ENCODE measurements around the gene RFFL. TPM values are rescaled to one million over a fixed set of nuclear protein-coding genes. Genes with fewer than 3 reads are reported as not detected.
A peak's percentile ranks its signal among the peaks of the same experiment; 100 is the strongest.

The RFFL gene
- total RNA-seq, 5 donors from 2014 or later (not counting 1 experiment from before 2014, with no cell fraction given), result 51.3 to 80.2 (median 74.1) TPM

- Mint-ChIP-seq H3K4me3 (peak overlapping the region in 1 of 3 donors; percentile 21), H3K9me3 (no peaks in the 10 kb centered on the region), H3K4me1 (peaks cover 79 to 84% (median 81%) of the 10 kb centered on the region in 3 donors), H3K27ac (peak overlapping the region; percentile 74 to 75), H3K27me3 (no peaks in the 10 kb centered on the region), H3K36me3 (peaks cover 3% of the 10 kb centered on the region)
- ATAC-seq (replicated peaks in 1 of 4) (no peak), DNase-seq (no peak)
- Histone ChIP-seq H3K4me1 (ENCODE audit: control insufficient read depth in 1 of 2, extremely low read depth in 1 of 2, insufficient read depth in 2 of 2, low read length in 2 of 2) (peaks cover 37 to 47% of the 10 kb centered on the region in 2 experiments), H3K9me3 (no peaks in the 10 kb centered on the region), H3K36me3 (ENCODE audit: control insufficient read depth in 2 of 2, extremely low read depth in 1 of 2, insufficient read depth in 1 of 2, low read length in 1 of 2) (no peaks in the 10 kb centered on the region), H3K27me3 (replicated peaks in 1 of 2; ENCODE audit: control insufficient read depth in 2 of 2, extremely low read depth in 1 of 2, insufficient read depth in 2 of 2, low read length in 1 of 2) (no peaks in the 10 kb centered on the region), H3K4me3 (ENCODE audit: control insufficient read depth in 1 of 2, extremely low read depth in 1 of 2, low read length in 1 of 2) (no peak overlapping the region), H3K27ac (ENCODE audit: low read length) (no peak overlapping the region)
- CTCF ChIA-PET, result no interaction called here
- 60% methylated on average over 1 of the region's 2 CpGs for WGBS (ENCODE audit: insufficient coverage)
- POLR2A ChIA-PET, result interaction anchor here in 1 of 2 donors (0.6 kb wide), 1 partner anchor 12 kb away, joined by 9 read pairs; no protein-coding TSS in a partner anchor
Observed at GRCh38 chr17:35084987-35085386, 21.5 kb upstream of the RFFL start.

GRCh38 chr17:35083071-35083470 lies 19.6 kb upstream of the RFFL start:
- H3K4me3 ChIP-seq (ENCODE audit: control insufficient read depth in 1 of 2, extremely low read depth in 1 of 2, low read length in 1 of 2), result no peak overlapping the region
- ChIA-PET POLR2A (interaction anchor here in 1 of 2 donors (0.6 to 1.0 kb wide), 2 partner anchors 10 to 60 kb away, joined by 3 to 7 read pairs; no protein-coding TSS in a partner anchor), CTCF (interaction anchor here (0.5 to 2.6 kb wide), 5 partner anchors 11 to 458 kb away, joined by 3 to 20 read pairs (median 3); partner anchors contain the start of gene RFFL (in 1 of the 2))
- DNase-seq (no peak), ATAC-seq (replicated peaks in 1 of 4) (no peak)
- peaks cover 3% of the 10 kb centered on the region for H3K36me3 Mint-ChIP-seq
- WGBS (ENCODE audit: insufficient coverage), result no CpG with 5 or more reads among the region's 2 CpGs
- peak overlapping the region in 2 of 3 donors; percentile 9 to 54 for H3K4me3 Mint-ChIP-seq
- no peaks in the 10 kb centered on the region for H3K27me3 Mint-ChIP-seq
- peak overlapping the region; percentile 36 for H3K27ac ChIP-seq (ENCODE audit: low read length)
- no peaks in the 10 kb centered on the region for H3K9me3 ChIP-seq
- H3K27ac Mint-ChIP-seq, result peak overlapping the region; percentile 88 to 96
- H3K4me1 ChIP-seq (ENCODE audit: control insufficient read depth in 1 of 2, extremely low read depth in 1 of 2, insufficient read depth in 2 of 2, low read length in 2 of 2), result peaks cover 33 to 35% of the 10 kb centered on the region in 2 experiments
- H3K27me3 ChIP-seq (replicated peaks in 1 of 2; ENCODE audit: control insufficient read depth in 2 of 2, extremely low read depth in 1 of 2, insufficient read depth in 2 of 2, low read length in 1 of 2), result no peaks in the 10 kb centered on the region
- H3K9me3 Mint-ChIP-seq, result no peaks in the 10 kb centered on the region
- H3K4me1 Mint-ChIP-seq, result peaks cover 82 to 88% (median 86%) of the 10 kb centered on the region in 3 donors
- H3K36me3 ChIP-seq (ENCODE audit: control insufficient read depth in 2 of 2, extremely low read depth in 1 of 2, insufficient read depth in 1 of 2, low read length in 1 of 2), result no peaks in the 10 kb centered on the region

GRCh38 chr17:35082073-35082657 lies 18.7 kb upstream of the RFFL start:
- no peaks in the 10 kb centered on the region for H3K9me3 ChIP-seq
- peak overlapping the region; percentile 36 for H3K27ac ChIP-seq (ENCODE audit: low read length)
- ChIA-PET CTCF (interaction anchor here (0.5 to 2.6 kb wide), 9 partner anchors 9 to 681 kb away, joined by 3 to 20 read pairs (median 3); partner anchors contain the start of gene RFFL (in 1 of the 2)), POLR2A (interaction anchor here (0.6 to 1.0 kb wide), 5 partner anchors 10 to 79 kb away, joined by 3 to 7 read pairs (median 3); no protein-coding TSS in a partner anchor)
- no peaks in the 10 kb centered on the region for H3K27me3 Mint-ChIP-seq
- WGBS (ENCODE audit: insufficient coverage), result no CpG with 5 or more reads among the region's 3 CpGs
- DNase-seq, result peak in 1 of 35 experiments; percentile 38
- peak overlapping the region; percentile 88 to 96 for H3K27ac Mint-ChIP-seq
- H3K4me3 Mint-ChIP-seq, result peak overlapping the region; percentile 53 to 64 (median 54)
- H3K36me3 Mint-ChIP-seq, result peaks cover 5% of the 10 kb centered on the region
- peak; percentile 50 to 74 (median 60) for ATAC-seq (replicated peaks in 1 of 4)
- no peaks in the 10 kb centered on the region for H3K27me3 ChIP-seq (replicated peaks in 1 of 2; ENCODE audit: control insufficient read depth in 2 of 2, extremely low read depth in 1 of 2, insufficient read depth in 2 of 2, low read length in 1 of 2)
- H3K4me1 Mint-ChIP-seq, result peaks cover 81 to 87% (median 85%) of the 10 kb centered on the region in 3 donors
- no peaks in the 10 kb centered on the region for H3K36me3 ChIP-seq (ENCODE audit: control insufficient read depth in 2 of 2, extremely low read depth in 1 of 2, insufficient read depth in 1 of 2, low read length in 1 of 2)
- H3K4me1 ChIP-seq (ENCODE audit: control insufficient read depth in 1 of 2, extremely low read depth in 1 of 2, insufficient read depth in 2 of 2, low read length in 2 of 2), result peaks cover 28 to 30% of the 10 kb centered on the region in 2 experiments
- no peak overlapping the region for H3K4me3 ChIP-seq (ENCODE audit: control insufficient read depth in 1 of 2, extremely low read depth in 1 of 2, low read length in 1 of 2)
- no peaks in the 10 kb centered on the region for H3K9me3 Mint-ChIP-seq

GRCh38 chr17:35081638-35082037 lies 18.1 kb upstream of the RFFL start:
- H3K27ac Mint-ChIP-seq, result peak overlapping the region in 1 of 2 donors; percentile 62
- DNase-seq (no peak), ATAC-seq (replicated peaks in 1 of 4) (no peak)
- peaks cover 76 to 86% (median 83%) of the 10 kb centered on the region in 3 donors for H3K4me1 Mint-ChIP-seq
- H3K36me3 Mint-ChIP-seq, result peaks cover 5% of the 10 kb centered on the region
- peak overlapping the region in 1 of 3 donors; percentile 54 for H3K4me3 Mint-ChIP-seq
- Histone ChIP-seq H3K9me3 (no peaks in the 10 kb centered on the region), H3K27ac (ENCODE audit: low read length) (no peak overlapping the region), H3K27me3 (replicated peaks in 1 of 2; ENCODE audit: control insufficient read depth in 2 of 2, extremely low read depth in 1 of 2, insufficient read depth in 2 of 2, low read length in 1 of 2) (no peaks in the 10 kb centered on the region), H3K4me1 (ENCODE audit: control insufficient read depth in 1 of 2, extremely low read depth in 1 of 2, insufficient read depth in 2 of 2, low read length in 2 of 2) (peaks cover 25 to 28% of the 10 kb centered on the region in 2 experiments), H3K36me3 (ENCODE audit: control insufficient read depth in 2 of 2, extremely low read depth in 1 of 2, insufficient read depth in 1 of 2, low read length in 1 of 2) (no peaks in the 10 kb centered on the region), H3K4me3 (ENCODE audit: control insufficient read depth in 1 of 2, extremely low read depth in 1 of 2, low read length in 1 of 2) (no peak overlapping the region)
- POLR2A ChIA-PET, result interaction anchor here in 1 of 2 donors (0.6 kb wide), 2 partner anchors 30 to 80 kb away, joined by 3 to 4 read pairs; no protein-coding TSS in a partner anchor
- WGBS (ENCODE audit: insufficient coverage), result no CpG with 5 or more reads among the region's 1 CpG
- CTCF ChIA-PET, result interaction anchor here (0.5 to 2.6 kb wide), 7 partner anchors 9 to 681 kb away, joined by 3 to 20 read pairs (median 3); partner anchors contain the start of gene RFFL (in 1 of the 2)
- no peaks in the 10 kb centered on the region for H3K27me3 Mint-ChIP-seq
- no peaks in the 10 kb centered on the region for H3K9me3 Mint-ChIP-seq

GRCh38 chr17:35080536-35080935 lies 17.0 kb upstream of the RFFL start:
- H3K27me3 ChIP-seq (replicated peaks in 1 of 2; ENCODE audit: control insufficient read depth in 2 of 2, extremely low read depth in 1 of 2, insufficient read depth in 2 of 2, low read length in 1 of 2), result no peaks in the 10 kb centered on the region
- Mint-ChIP-seq H3K4me3 (peak overlapping the region in 1 of 3 donors; percentile 2), H3K9me3 (no peaks in the 10 kb centered on the region), H3K4me1 (peaks cover 67 to 78% (median 76%) of the 10 kb centered on the region in 3 donors), H3K36me3 (peaks cover 5% of the 10 kb centered on the region), H3K27ac (peak overlapping the region; percentile 54 to 62), H3K27me3 (no peaks in the 10 kb centered on the region)
- ATAC-seq (replicated peaks in 1 of 4) (peak in 2 of 4 experiments; percentile 32 to 36), DNase-seq (peak in 1 of 35 experiments; percentile 24)
- no peak overlapping the region for H3K4me3 ChIP-seq (ENCODE audit: control insufficient read depth in 1 of 2, extremely low read depth in 1 of 2, low read length in 1 of 2)
- no peaks in the 10 kb centered on the region for H3K36me3 ChIP-seq (ENCODE audit: control insufficient read depth in 2 of 2, extremely low read depth in 1 of 2, insufficient read depth in 1 of 2, low read length in 1 of 2)
- H3K4me1 ChIP-seq (ENCODE audit: control insufficient read depth in 1 of 2, extremely low read depth in 1 of 2, insufficient read depth in 2 of 2, low read length in 2 of 2), result peaks cover 26 to 29% of the 10 kb centered on the region in 2 experiments
- ChIA-PET CTCF (interaction anchor here in 1 of 2 donors (0.9 to 1.6 kb wide), 2 partner anchors 10 to 16 kb away, joined by 3 to 7 read pairs; partner anchors contain the start of gene RFFL), POLR2A (no interaction called here)
- WGBS (ENCODE audit: insufficient coverage), result no CpG with 5 or more reads among the region's 1 CpG
- peak overlapping the region; percentile 7 for H3K27ac ChIP-seq (ENCODE audit: low read length)
- no peaks in the 10 kb centered on the region for H3K9me3 ChIP-seq
